HepG2 (cell line): ENCODE measurements around the gene NEK3. TPM values are rescaled to one million over a fixed set of nuclear protein-coding genes. Genes with fewer than 3 reads are reported as not detected.
A peak's percentile ranks its signal among the peaks of the same experiment; 100 is the strongest.

Source experiments
- CBX5 ChIP-seq: sonication (generic); formaldehyde crosslinking; IDR thresholded peaks from 2 replicates; pipeline ENCODE4 v1.4.0; 2020; ENCODE audit warnings: missing genetic modification reagents, borderline replicate concordance
- DBP ChIP-seq: sonication (generic); formaldehyde crosslinking; IDR thresholded peaks from 2 replicates; pipeline ENCODE4 v1.4.0; 2020; ENCODE audit warnings: missing genetic modification reagents; ENCODE audit errors: not compliant biosample characterization
- DMAP1 ChIP-seq: IDR thresholded peaks from 2 replicates; pipeline ENCODE4 v1.6.1; 2016
- KDM3A ChIP-seq: IDR thresholded peaks from 2 replicates; pipeline ENCODE4 v1.6.1; 2018; ENCODE audit warnings: low read depth, missing compliant biosample characterization
- KDM5B ChIP-seq: sonication (generic); formaldehyde crosslinking; IDR thresholded peaks from 2 replicates; pipeline ENCODE4 v1.4.0; 2020; ENCODE audit warnings: missing genetic modification reagents, mild to moderate bottlenecking, borderline replicate concordance
- MLXIP ChIP-seq: sonication (generic); formaldehyde crosslinking; IDR thresholded peaks from 2 replicates; pipeline ENCODE4 v1.9.0; 2021; ENCODE audit warnings: missing genetic modification reagents, borderline replicate concordance
- NFKB2 ChIP-seq: sonication (generic); formaldehyde crosslinking; IDR thresholded peaks from 2 replicates; pipeline ENCODE4 v1.4.0; 2020; ENCODE audit warnings: missing genetic modification reagents, borderline replicate concordance
- SP5 ChIP-seq: IDR thresholded peaks from 2 replicates; pipeline ENCODE4 v1.6.1; 2016; ENCODE audit warnings: low read depth, borderline replicate concordance
- SRSF1 ChIP-seq: fragments of 200-400 bp; formaldehyde crosslinking; optimal IDR thresholded peaks from 2 replicates; pipeline ENCODE3; 2017; ENCODE audit warnings: mild to moderate bottlenecking, low read depth, low read length, moderate library complexity
- THAP11 ChIP-seq: IDR thresholded peaks from 2 replicates; pipeline ENCODE4 v1.6.1; 2016; ENCODE audit warnings: missing biosample characterization, missing genetic modification reagents
- ZBTB38 ChIP-seq: sonication (generic); formaldehyde crosslinking; IDR thresholded peaks from 2 replicates; pipeline ENCODE4 v1.5.1; 2020; ENCODE audit warnings: mild to moderate bottlenecking, missing genetic modification reagents
- ZNF280B ChIP-seq: sonication (generic); formaldehyde crosslinking; IDR thresholded peaks from 2 replicates; pipeline ENCODE4 v1.5.0; 2020; ENCODE audit warnings: missing genetic modification reagents, mild to moderate bottlenecking, borderline replicate concordance
- ZNF501 ChIP-seq: sonication (generic); formaldehyde crosslinking; IDR thresholded peaks from 2 replicates; pipeline ENCODE4 v1.5.1; 2020; ENCODE audit warnings: mild to moderate bottlenecking, moderate library complexity, missing genetic modification reagents
- ZNF878 ChIP-seq: sonication (generic); formaldehyde crosslinking; IDR thresholded peaks from 2 replicates; pipeline ENCODE4 v1.8.1; 2023; ENCODE audit warnings: mild to moderate bottlenecking, missing genetic modification reagents, moderate library complexity
- polyA plus RNA-seq, 8 experiments: library from polyadenylated mRNA; depleted of rRNA in 3 of 8; stranded (reverse) in 7 of 8; unstranded in 1 of 8; fragments of >200 nt; fragmentation: Illumina TruSeq in 4 of 8; extraction: Trizol in 4 of 8; gene quantifications; 2 replicates each; pipeline versions ENCODE4 v1.2.1 to v1.2.3, GENCODE V29; 2011 to 2016; ENCODE audit warnings: low read depth in 4 of 8, missing spikeins in 1 of 8, mixed read lengths in 1 of 8; ENCODE audit not compliant: insufficient read depth in 1 of 8
- total RNA-seq, 5 experiments: library from RNA; depleted of rRNA; stranded (reverse); fragments of >200 nt; fragmentation: Illumina TruSeq; extraction: Trizol; gene quantifications; 2 replicates each; pipeline ENCODE4 v1.2.3, GENCODE V29; 2016; ENCODE audit warnings: low read depth in 1 of 5
- TF ChIP-seq, protein P1 (sequence below): sonication (generic); formaldehyde crosslinking; IDR thresholded peaks from 2 replicates; pipeline ENCODE4 v1.5.0; 2020; ENCODE audit warnings: mild to moderate bottlenecking, missing genetic modification reagents, moderate library complexity
- TF ChIP-seq, protein P2 (sequence below): sonication (generic); formaldehyde crosslinking; IDR thresholded peaks from 2 replicates; pipeline ENCODE4 v1.4.0; 2020; ENCODE audit warnings: missing genetic modification reagents, mild to moderate bottlenecking, borderline replicate concordance
- TF ChIP-seq, protein P3 (sequence below): IDR thresholded peaks from 2 replicates; pipeline ENCODE4 v1.6.1; 2012; ENCODE audit warnings: low read depth, low read length, improper control_type of control experiment

The NEK3 gene
- total and polyA plus RNA-seq, 2 of the 13 experiments (the other 11 are each of a cell fraction or from before 2014, with no cell fraction given), result 36.7 to 68.2 TPM

DNA sequence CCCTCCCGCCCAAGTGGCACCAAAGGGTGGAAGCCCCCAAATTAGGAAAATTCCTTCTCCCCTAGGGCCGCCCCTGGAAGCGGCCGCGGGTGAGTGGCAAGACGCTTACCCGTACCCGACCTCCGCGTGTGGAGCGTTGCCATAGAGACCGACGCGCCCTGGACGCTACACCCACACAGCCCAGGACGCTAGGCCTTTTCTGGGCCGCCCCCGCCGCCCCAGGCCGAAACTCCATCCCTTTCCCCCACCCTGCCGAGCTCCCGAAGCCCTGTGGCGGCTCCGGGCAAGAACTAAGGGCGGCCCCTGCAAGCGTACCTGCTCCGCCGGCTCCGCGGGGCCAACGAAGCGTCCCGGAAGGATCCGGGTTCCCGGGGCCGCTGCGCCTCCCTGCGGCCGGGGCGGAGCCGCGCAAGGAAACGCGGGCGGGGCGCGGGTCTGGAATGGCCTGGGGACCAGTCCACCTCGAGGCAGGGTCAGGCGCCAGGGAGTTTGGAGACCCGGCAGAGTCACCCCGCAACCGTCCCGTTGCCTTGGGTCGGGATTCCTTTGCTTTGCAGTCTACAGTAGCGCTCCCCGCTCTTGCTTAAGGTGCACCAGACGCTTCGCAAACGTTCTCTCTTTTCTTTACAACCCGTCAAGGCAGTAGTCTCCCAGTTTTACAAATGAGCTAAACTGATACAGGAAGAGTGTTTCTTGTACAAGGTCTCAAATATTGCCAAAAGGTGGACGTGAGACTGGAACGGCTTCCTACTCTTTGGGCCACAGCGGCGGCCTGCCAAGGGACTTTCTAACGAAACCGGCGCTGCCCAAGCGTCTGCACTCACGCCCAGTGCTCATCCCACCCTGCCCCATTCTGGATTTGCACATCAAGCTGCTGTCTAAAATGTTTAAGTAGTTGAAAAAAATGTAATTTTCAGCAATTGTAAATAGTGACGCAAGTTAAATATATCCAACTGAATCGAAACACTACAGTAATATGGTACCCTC is 30.4 kb downstream of the NEK3 start, which contains the start of gene NEK5 (continued):
- no peak for TF ChIP-seq MLXIP
- TF ChIP-seq DBP (CRISPR knock-in tag), result no peak
- peak; percentile 29; the same call in 1 of the 2 replicates for TF ChIP-seq NFKB2 (CRISPR knock-in tag)
- TF ChIP-seq KDM3A (CRISPR knock-in tag), result peak; percentile 92
- TF ChIP-seq DMAP1 (CRISPR knock-in tag), result peak; percentile 41; the same call in 1 of the 2 replicates
- no peak for TF ChIP-seq ZNF878
- peak; percentile 30; the same call in 1 of the 2 replicates for TF ChIP-seq THAP11
- 0 out of 2 replicates have a peak, but pooled peaks have one; percentile 15 for TF ChIP-seq SP5 (CRISPR knock-in tag)
- TF ChIP-seq ZNF280B (CRISPR knock-in tag), result peak; percentile 56; the same call in 1 of the 2 replicates
- TF ChIP-seq, protein P1, sequence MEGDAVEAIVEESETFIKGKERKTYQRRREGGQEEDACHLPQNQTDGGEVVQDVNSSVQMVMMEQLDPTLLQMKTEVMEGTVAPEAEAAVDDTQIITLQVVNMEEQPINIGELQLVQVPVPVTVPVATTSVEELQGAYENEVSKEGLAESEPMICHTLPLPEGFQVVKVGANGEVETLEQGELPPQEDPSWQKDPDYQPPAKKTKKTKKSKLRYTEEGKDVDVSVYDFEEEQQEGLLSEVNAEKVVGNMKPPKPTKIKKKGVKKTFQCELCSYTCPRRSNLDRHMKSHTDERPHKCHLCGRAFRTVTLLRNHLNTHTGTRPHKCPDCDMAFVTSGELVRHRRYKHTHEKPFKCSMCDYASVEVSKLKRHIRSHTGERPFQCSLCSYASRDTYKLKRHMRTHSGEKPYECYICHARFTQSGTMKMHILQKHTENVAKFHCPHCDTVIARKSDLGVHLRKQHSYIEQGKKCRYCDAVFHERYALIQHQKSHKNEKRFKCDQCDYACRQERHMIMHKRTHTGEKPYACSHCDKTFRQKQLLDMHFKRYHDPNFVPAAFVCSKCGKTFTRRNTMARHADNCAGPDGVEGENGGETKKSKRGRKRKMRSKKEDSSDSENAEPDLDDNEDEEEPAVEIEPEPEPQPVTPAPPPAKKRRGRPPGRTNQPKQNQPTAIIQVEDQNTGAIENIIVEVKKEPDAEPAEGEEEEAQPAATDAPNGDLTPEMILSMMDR (CRISPR knock-in tag), result peak; percentile 96
- TF ChIP-seq KDM5B (CRISPR knock-in tag), result peak; percentile 80; the same call in 1 of the 2 replicates
- peak; percentile 71 for TF ChIP-seq SRSF1
- TF ChIP-seq ZNF501 (CRISPR knock-in tag), result peak; percentile 79
- TF ChIP-seq CBX5, result no peak
- TF ChIP-seq, protein P2, sequence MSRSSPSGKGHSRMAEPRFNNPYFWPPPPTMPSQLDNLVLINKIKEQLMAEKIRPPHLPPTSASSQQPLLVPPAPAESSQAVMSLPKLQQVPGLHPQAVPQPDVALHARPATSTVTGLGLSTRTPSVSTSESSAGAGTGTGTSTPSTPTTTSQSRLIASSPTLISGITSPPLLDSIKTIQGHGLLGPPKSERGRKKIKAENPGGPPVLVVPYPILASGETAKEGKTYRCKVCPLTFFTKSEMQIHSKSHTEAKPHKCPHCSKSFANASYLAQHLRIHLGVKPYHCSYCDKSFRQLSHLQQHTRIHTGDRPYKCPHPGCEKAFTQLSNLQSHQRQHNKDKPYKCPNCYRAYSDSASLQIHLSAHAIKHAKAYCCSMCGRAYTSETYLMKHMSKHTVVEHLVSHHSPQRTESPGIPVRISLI, result no peak
- TF ChIP-seq ZBTB38 (CRISPR knock-in tag), result peak; percentile 44; the same call in 1 of the 2 replicates
- TF ChIP-seq, protein P3, sequence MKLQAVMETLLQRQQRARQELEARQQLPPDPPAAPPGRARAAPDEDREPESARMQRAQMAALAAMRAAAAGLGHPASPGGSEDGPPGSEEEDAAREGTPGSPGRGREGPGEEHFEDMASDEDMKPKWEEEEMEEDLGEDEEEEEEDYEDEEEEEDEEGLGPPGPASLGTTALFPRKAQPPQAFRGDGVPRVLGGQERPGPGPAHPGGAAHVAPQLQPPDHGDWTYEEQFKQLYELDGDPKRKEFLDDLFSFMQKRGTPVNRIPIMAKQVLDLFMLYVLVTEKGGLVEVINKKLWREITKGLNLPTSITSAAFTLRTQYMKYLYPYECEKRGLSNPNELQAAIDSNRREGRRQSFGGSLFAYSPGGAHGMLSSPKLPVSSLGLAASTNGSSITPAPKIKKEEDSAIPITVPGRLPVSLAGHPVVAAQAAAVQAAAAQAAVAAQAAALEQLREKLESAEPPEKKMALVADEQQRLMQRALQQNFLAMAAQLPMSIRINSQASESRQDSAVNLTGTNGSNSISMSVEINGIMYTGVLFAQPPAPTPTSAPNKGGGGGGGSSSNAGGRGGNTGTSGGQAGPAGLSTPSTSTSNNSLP, result no peak
